Neural progenitor cell (in vitro differentiated cells): Measurements from ENCODE around the gene ADAMTS4.

Experiments
- EZH2 ChIP-seq: fragments of 200-600 bp; sonication (generic); IDR thresholded peaks from 2 replicates; pipeline ENCODE4 v1.6.1; 2017; ENCODE audit warnings: antibody characterized with exemption, mild to moderate bottlenecking, moderate library complexity
- TF ChIP-seq, protein P1 (sequence below): fragments of 200-600 bp; sonication (generic); IDR thresholded peaks from 2 replicates; pipeline ENCODE4 v1.5.1; 2017; ENCODE audit warnings: antibody characterized with exemption, mild to moderate bottlenecking

- TF ChIP-seq, protein P1, sequence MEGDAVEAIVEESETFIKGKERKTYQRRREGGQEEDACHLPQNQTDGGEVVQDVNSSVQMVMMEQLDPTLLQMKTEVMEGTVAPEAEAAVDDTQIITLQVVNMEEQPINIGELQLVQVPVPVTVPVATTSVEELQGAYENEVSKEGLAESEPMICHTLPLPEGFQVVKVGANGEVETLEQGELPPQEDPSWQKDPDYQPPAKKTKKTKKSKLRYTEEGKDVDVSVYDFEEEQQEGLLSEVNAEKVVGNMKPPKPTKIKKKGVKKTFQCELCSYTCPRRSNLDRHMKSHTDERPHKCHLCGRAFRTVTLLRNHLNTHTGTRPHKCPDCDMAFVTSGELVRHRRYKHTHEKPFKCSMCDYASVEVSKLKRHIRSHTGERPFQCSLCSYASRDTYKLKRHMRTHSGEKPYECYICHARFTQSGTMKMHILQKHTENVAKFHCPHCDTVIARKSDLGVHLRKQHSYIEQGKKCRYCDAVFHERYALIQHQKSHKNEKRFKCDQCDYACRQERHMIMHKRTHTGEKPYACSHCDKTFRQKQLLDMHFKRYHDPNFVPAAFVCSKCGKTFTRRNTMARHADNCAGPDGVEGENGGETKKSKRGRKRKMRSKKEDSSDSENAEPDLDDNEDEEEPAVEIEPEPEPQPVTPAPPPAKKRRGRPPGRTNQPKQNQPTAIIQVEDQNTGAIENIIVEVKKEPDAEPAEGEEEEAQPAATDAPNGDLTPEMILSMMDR: peak; percentile 64
- no peak for TF ChIP-seq EZH2
These were observed 32.8 kb downstream of the ADAMTS4 start, which contains the start of gene PPOX for GRCh38 chr1:161165742-161166668.
